A673 (cell line): ENCODE measurements around the gene KCP. TPM values are rescaled to one million over a fixed set of nuclear protein-coding genes. Genes with fewer than 3 reads are reported as not detected.
A peak's percentile ranks its signal among the peaks of the same experiment; 100 is the strongest.

Experiments used
- BruUV-seq: library from RNA; stranded (reverse); fragments of 400-500 nt; replicated peaks from 2 replicates; lab custom pipeline; 2021; lab: Mats Ljungman, UMichigan
- CTCF ChIA-PET: fragments of 300-600 bp; sonication (Branson Sonifier 250); formaldehyde crosslinking; loops from one replicate; lab custom pipeline; 2022; ENCODE audit warnings: antibody characterized with exemption; lab: Charles Lee
- POLR2A ChIA-PET: fragments of 300-600 bp; sonication (Branson Sonifier 250); formaldehyde crosslinking; loops from one replicate; lab custom pipeline; 2022; ENCODE audit warnings: antibody characterized with exemption; ENCODE audit not compliant: low non-redundant PET; lab: Charles Lee
- DNase-seq: peaks from one replicate; pipeline ENCODE4 v3.0.0-alpha.2; 2015; ENCODE audit warnings: low spot score
- H3K27ac ChIP-seq: fragments of 200-600 bp; sonication (generic); 2 replicates; pipeline ENCODE4 v1.5.1; 2016; ENCODE audit warnings: mixed run types, low read depth, mild to moderate bottlenecking, mixed read lengths, antibody characterized with exemption, low read length; ENCODE audit not compliant: poor library complexity, severe bottlenecking
- H3K27me3 ChIP-seq: fragments of 200-600 bp; sonication (generic); replicated peaks from 2 replicates; pipeline ENCODE4 v1.6.1; 2017; ENCODE audit warnings: mixed run types, low read depth, mild to moderate bottlenecking, mixed read lengths, antibody characterized with exemption, low read length; ENCODE audit not compliant: insufficient read depth, poor library complexity
- H3K36me3 ChIP-seq: fragments of 200-600 bp; sonication (generic); 2 replicates; pipeline ENCODE4 v1.6.1; 2016; ENCODE audit warnings: mixed run types, mild to moderate bottlenecking, mixed read lengths, antibody characterized with exemption, low read length; ENCODE audit not compliant: insufficient read depth, poor library complexity, severe bottlenecking
- H3K4me1 ChIP-seq: fragments of 200-600 bp; sonication (generic); 2 replicates; pipeline ENCODE4 v1.6.1; 2017; ENCODE audit warnings: mixed run types, mild to moderate bottlenecking, mixed read lengths, antibody characterized with exemption, low read length; ENCODE audit not compliant: insufficient read depth, poor library complexity, severe bottlenecking
- H3K4me3 ChIP-seq: fragments of 200-600 bp; sonication (generic); 2 replicates; pipeline ENCODE4 v1.5.1; 2016; ENCODE audit warnings: low read depth, mixed run types, mild to moderate bottlenecking, mixed read lengths, low read length; ENCODE audit not compliant: poor library complexity, severe bottlenecking
- H3K9me3 ChIP-seq: fragments of 200-600 bp; sonication (generic); 2 replicates; pipeline ENCODE4 v1.6.1; 2016; ENCODE audit warnings: mixed run types, low read depth, mild to moderate bottlenecking, mixed read lengths, antibody characterized with exemption, low read length; ENCODE audit not compliant: poor library complexity, severe bottlenecking
- EZH2 ChIP-seq: fragments of 200-600 bp; sonication (generic); IDR thresholded peaks from 2 replicates; pipeline ENCODE4 v1.6.1; 2017; ENCODE audit warnings: borderline replicate concordance, low read depth, mild to moderate bottlenecking, mixed read lengths, antibody characterized with exemption, low read length; ENCODE audit not compliant: poor library complexity, severe bottlenecking
- intact Hi-C: fragments of 100-400 bp; cut with micrococcal nuclease; formaldehyde crosslinking; loops from one replicate; pipeline ENCODE4 v1.10.0; 2022; ENCODE audit not compliant: unreplicated experiment
- total RNA-seq: library from RNA; stranded (reverse); gene quantifications from 2 replicates; pipeline ENCODE4 v1.2.3, GENCODE V29; 2021
- TF ChIP-seq, protein P1 (sequence below): fragments of 300-800, 200-600 bp; sonication (generic); conservative IDR thresholded peaks from 2 replicates; pipeline ENCODE4 v1.5.1; 2017; ENCODE audit warnings: low read depth, mild to moderate bottlenecking, antibody characterized with exemption, low read length, moderate library complexity, mixed read lengths

The KCP gene
- total RNA-seq, 1 experiment from 2014 or later = not detected

DNA sequence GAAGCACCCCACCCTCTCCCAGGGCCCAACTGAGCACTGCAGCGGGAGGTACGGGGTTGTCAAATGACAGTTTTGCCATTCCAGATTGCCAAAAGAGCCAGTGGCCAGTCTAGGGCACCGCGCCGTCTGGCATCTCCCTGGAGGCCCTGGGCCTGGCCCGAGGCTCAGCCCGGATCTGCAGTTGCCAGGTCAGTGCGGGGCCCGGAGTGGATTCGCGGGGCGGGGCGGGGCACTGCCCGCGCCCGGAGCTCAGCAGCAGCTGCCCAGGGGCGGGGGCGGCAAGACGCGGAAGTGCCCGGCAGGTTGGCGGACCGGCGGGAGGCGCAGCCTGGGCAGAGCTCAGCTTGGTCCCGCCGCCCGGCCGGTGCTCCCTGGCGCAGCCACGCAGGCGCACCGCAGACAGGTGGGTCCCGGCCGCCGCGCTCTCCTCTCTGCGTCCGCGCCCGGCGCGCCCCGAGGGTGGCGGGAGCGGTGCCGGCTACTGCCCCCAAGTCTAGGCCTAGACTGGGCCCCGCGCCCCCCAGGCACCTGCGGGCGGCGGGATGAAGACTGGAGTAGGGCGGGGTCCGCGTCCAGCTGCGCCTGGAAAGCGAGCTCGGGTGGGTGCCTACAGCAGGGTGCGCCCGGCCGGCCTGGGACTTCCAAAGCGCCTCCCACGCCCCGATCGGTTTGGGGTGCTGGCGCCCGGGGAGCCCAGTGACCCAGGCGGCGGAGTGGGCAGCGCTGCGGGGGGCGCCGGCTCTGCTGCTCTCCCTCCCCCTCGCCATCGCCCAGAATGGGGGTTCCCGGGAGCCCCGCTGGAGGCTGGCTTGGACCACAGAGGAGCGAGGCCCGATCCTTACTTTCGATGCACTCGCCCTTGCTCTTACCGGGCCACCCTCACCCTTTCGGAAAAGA is 27.4 kb upstream of the KCP start, which contains the start of gene IRF5:
Gene IRF5, plus strand, starts transcription at position 281 of the 897 bp plus-strand sequence. CDS start 4,155 bp downstream, outside the sequence.
- Histone ChIP-seq H3K27me3 (peaks cover 46% of the 10 kb centered on the region), H3K4me1 (no peaks in the 10 kb centered on the region), H3K9me3 (no peaks in the 10 kb centered on the region), H3K36me3 (no peaks in the 10 kb centered on the region), H3K27ac (no peak within 1 kb of the TSS), H3K4me3 (peak within 1 kb of the TSS; percentile 48)
- ChIA-PET CTCF (no interaction called here), POLR2A (interaction anchor here (0.6 kb wide), 1 partner anchor 88 kb away, joined by 12 read pairs; no protein-coding TSS in a partner anchor)
- no TSS peak for BruUV-seq
- TF ChIP-seq, protein P1, sequence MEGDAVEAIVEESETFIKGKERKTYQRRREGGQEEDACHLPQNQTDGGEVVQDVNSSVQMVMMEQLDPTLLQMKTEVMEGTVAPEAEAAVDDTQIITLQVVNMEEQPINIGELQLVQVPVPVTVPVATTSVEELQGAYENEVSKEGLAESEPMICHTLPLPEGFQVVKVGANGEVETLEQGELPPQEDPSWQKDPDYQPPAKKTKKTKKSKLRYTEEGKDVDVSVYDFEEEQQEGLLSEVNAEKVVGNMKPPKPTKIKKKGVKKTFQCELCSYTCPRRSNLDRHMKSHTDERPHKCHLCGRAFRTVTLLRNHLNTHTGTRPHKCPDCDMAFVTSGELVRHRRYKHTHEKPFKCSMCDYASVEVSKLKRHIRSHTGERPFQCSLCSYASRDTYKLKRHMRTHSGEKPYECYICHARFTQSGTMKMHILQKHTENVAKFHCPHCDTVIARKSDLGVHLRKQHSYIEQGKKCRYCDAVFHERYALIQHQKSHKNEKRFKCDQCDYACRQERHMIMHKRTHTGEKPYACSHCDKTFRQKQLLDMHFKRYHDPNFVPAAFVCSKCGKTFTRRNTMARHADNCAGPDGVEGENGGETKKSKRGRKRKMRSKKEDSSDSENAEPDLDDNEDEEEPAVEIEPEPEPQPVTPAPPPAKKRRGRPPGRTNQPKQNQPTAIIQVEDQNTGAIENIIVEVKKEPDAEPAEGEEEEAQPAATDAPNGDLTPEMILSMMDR = no peak
- peak; percentile 63 for TF ChIP-seq EZH2
- no peak for DNase-seq
- intact Hi-C loops = no loop called here

DNA sequence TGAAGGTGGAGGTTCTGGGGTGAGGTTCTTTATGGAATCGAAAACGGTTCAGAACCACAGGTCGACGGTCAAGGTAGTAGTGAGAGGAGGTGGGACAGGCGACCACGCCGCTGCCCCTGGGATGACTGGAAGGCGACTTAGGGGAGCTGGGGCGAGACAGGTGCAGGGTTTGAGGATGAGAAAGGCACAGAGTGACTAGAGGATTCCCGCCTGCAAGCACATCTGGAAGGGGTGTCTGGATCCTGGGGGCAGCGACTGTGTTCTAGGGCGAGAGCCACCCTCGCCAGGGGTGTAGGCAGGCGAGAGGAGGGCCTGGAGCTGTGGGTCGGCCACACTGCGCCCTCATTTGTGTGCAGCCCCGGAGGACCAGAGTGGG is 26.8 kb upstream of the KCP start:
- H3K9me3 ChIP-seq = no peaks in the 10 kb centered on the region
- H3K4me1 ChIP-seq = no peaks in the 10 kb centered on the region
- no peak overlapping the region for H3K27ac ChIP-seq
- CTCF ChIA-PET = no interaction called here
- no peaks in the 10 kb centered on the region for H3K36me3 ChIP-seq
- peaks cover 46% of the 10 kb centered on the region for H3K27me3 ChIP-seq
- intact Hi-C loops = no loop called here
- POLR2A ChIA-PET = no interaction called here
- TF ChIP-seq, protein P1 = no peak
- TF ChIP-seq EZH2 = no peak
- no peak for DNase-seq
- H3K4me3 ChIP-seq = peak overlapping the region; percentile 48
- BruUV-seq = no TSS peak

DNA sequence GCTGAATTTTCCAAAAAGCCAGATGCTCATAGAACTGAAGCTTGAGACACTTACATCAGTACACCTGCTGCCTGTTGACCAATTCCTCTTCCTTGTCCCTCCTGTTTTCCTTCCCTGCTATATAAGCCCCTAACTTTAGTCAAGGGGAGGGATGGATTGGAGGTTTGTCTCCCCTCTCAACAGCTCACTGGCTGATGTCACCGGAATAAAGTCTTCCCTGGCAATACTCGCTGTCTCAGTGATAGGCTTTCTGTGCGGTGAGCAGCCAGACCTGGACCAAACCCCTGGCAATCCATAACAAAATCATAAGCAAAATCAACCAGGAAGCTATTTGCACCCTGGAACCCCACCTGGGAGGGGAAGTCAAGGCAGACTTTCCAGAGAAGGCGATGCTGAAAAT is 26.3 kb upstream of the KCP start:
- Histone ChIP-seq H3K36me3 (no peaks in the 10 kb centered on the region), H3K4me3 (no peak overlapping the region), H3K27me3 (peaks cover 46% of the 10 kb centered on the region), H3K4me1 (no peaks in the 10 kb centered on the region), H3K9me3 (no peaks in the 10 kb centered on the region), H3K27ac (no peak overlapping the region)
- no TSS peak for BruUV-seq
- ChIA-PET CTCF (no interaction called here), POLR2A (no interaction called here)
- DNase-seq = no peak
- TF ChIP-seq, protein P1 = no peak
- intact Hi-C loops = no loop called here
